GM10266 (cell line): Measurements from ENCODE around the gene TPO.

Source experiments
- DNase-seq: peaks from one replicate; pipeline ENCODE4 v3.0.0; 2012; ENCODE audit errors: extremely low spot score
- CTCF ChIP-seq: IDR thresholded peaks from 2 replicates; pipeline ENCODE4 v1.5.1; 2012; ENCODE audit warnings: mild to moderate bottlenecking, low read depth; ENCODE audit not compliant: control insufficient read depth, insufficient read depth; ENCODE audit errors: missing control alignments

Gene TPO

GRCh38 chr2:1501991-1502390, 88.7 kb downstream of the TPO start:
- no peak for TF ChIP-seq CTCF
- no peak for DNase-seq

GRCh38 chr2:1502891-1503304, 89.6 kb downstream of the TPO start:
- DNase-seq: no peak
- TF ChIP-seq CTCF: no peak

GRCh38 chr2:1503471-1504310, 90.4 kb downstream of the TPO start:
- no peak for TF ChIP-seq CTCF
- no peak for DNase-seq

- TF ChIP-seq CTCF: no peak
- no peak for DNase-seq
These were observed 91.1 kb downstream of the TPO start for GRCh38 chr2:1504311-1504750.

GRCh38 chr2:1505031-1505441, 91.8 kb downstream of the TPO start:
- no peak for TF ChIP-seq CTCF
- no peak for DNase-seq

- DNase-seq: no peak
- no peak for TF ChIP-seq CTCF
These were observed 96.2 kb downstream of the TPO start for GRCh38 chr2:1509271-1510065.

GRCh38 chr2:1510176-1510575, 96.9 kb downstream of the TPO start:
- DNase-seq: no peak
- TF ChIP-seq CTCF: no peak
